Measurements from ENCODE around the gene GBP5.
A peak's percentile ranks its signal among the peaks of the same experiment; 100 is the strongest.
"Not testable (repeated sequence)": the region's sequence is repeated elsewhere in the genome, so short reads cannot be mapped to it uniquely, and the experiment has no call there.

The GBP5 gene

GRCh38 chr1:89272269-89273041 lies at the start of gene GBP5:
GBP5 (minus strand) TSS chr1:89272860; CDS start chr1:89269555, 3,305 bp downstream.
- H3K27me3 Mint-ChIP-seq, H3K9me3 Mint-ChIP-seq: not testable (repeated sequence)
- Mint-ChIP-seq H3K4me3 (peak within 1 kb of the TSS; percentile 100), H3K36me3 (ENCODE audit: low read depth) (peaks cover 49% of the 10 kb centered on the region), H3K27ac (peak within 1 kb of the TSS; percentile 98), H3K4me1 (ENCODE audit: low read depth) (peaks cover 88% of the 10 kb centered on the region)

- H3K4me3 Mint-ChIP-seq, result no peak overlapping the region
- no peaks in the 10 kb centered on the region for H3K27me3 Mint-ChIP-seq
- no peak overlapping the region for H3K27ac Mint-ChIP-seq
- H3K36me3 Mint-ChIP-seq (ENCODE audit: low read depth), result no peaks in the 10 kb centered on the region
- peaks cover 39% of the 10 kb centered on the region for H3K9me3 Mint-ChIP-seq
- H3K4me1 Mint-ChIP-seq (ENCODE audit: low read depth), result no peaks in the 10 kb centered on the region
Measured at GRCh38 chr1:89322402-89322801, 49.7 kb upstream of the GBP5 start.

GRCh38 chr1:89312572-89312971 lies 39.9 kb upstream of the GBP5 start:
- no peak overlapping the region for H3K27ac Mint-ChIP-seq
- H3K4me3 Mint-ChIP-seq, result no peak overlapping the region
- peaks cover 24% of the 10 kb centered on the region for H3K9me3 Mint-ChIP-seq
- H3K36me3 Mint-ChIP-seq (ENCODE audit: low read depth), result peaks cover 3% of the 10 kb centered on the region
- H3K27me3 Mint-ChIP-seq, result no peaks in the 10 kb centered on the region
- H3K4me1 Mint-ChIP-seq (ENCODE audit: low read depth), result peaks cover 42% of the 10 kb centered on the region

GRCh38 chr1:89311757-89312156 lies 39.1 kb upstream of the GBP5 start:
- no peak overlapping the region for H3K4me3 Mint-ChIP-seq
- peaks cover 48% of the 10 kb centered on the region for H3K4me1 Mint-ChIP-seq (ENCODE audit: low read depth)
- H3K36me3 Mint-ChIP-seq (ENCODE audit: low read depth), result peaks cover 3% of the 10 kb centered on the region

GRCh38 chr1:89310976-89311375 lies 38.3 kb upstream of the GBP5 start:
- Mint-ChIP-seq H3K4me3 (peak overlapping the region; percentile 43), H3K27me3 (no peaks in the 10 kb centered on the region), H3K27ac (peak overlapping the region; percentile 93), H3K4me1 (ENCODE audit: low read depth) (peaks cover 55% of the 10 kb centered on the region), H3K36me3 (ENCODE audit: low read depth) (peaks cover 3% of the 10 kb centered on the region), H3K9me3 (peaks cover 18% of the 10 kb centered on the region)

More at GRCh38 chr1:89311757-89312156, 39.1 kb upstream of the GBP5 start:
- H3K27me3 Mint-ChIP-seq, result no peaks in the 10 kb centered on the region
- peak overlapping the region; percentile 93 for H3K27ac Mint-ChIP-seq
- peaks cover 18% of the 10 kb centered on the region for H3K9me3 Mint-ChIP-seq

GRCh38 chr1:89310505-89310904 lies 37.8 kb upstream of the GBP5 start:
- peak overlapping the region; percentile 93 for H3K27ac Mint-ChIP-seq
- peaks cover 18% of the 10 kb centered on the region for H3K9me3 Mint-ChIP-seq
- peak overlapping the region; percentile 43 for H3K4me3 Mint-ChIP-seq
- H3K4me1 Mint-ChIP-seq (ENCODE audit: low read depth), result peaks cover 58% of the 10 kb centered on the region
- H3K36me3 Mint-ChIP-seq (ENCODE audit: low read depth), result peaks cover 3% of the 10 kb centered on the region
- no peaks in the 10 kb centered on the region for H3K27me3 Mint-ChIP-seq

DNA sequence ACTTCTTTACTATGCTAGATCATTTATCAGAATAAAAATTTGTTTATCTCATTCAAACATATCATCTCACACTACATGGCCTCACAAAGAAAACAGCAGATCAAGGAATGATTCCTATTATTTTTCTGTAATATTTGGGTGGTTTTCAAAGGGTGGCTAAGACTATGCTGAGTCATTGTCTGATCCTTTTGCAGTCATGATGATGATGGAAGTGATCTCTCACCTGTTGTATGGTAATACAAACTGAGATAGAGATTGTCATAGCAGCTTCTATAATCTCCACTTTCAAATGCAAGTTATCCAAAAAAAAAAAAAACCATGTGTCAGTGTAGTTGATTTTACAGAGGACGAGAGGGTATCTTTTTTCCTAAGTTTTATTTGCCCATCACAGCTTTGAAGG lies 37.2 kb upstream of the GBP5 start:
- H3K27me3 Mint-ChIP-seq, result no peaks in the 10 kb centered on the region

GRCh38 chr1:89306273-89306672 lies 33.6 kb upstream of the GBP5 start:
- Mint-ChIP-seq H3K9me3 (peaks cover 8% of the 10 kb centered on the region), H3K27me3 (no peaks in the 10 kb centered on the region), H3K36me3 (ENCODE audit: low read depth) (no peaks in the 10 kb centered on the region), H3K4me3 (no peak overlapping the region), H3K4me1 (ENCODE audit: low read depth) (peaks cover 46% of the 10 kb centered on the region), H3K27ac (no peak overlapping the region)

More for the DNA sequence above, 37.2 kb upstream of the GBP5 start:
- H3K9me3 Mint-ChIP-seq, result peaks cover 14% of the 10 kb centered on the region
- peak overlapping the region; percentile 44 for H3K4me3 Mint-ChIP-seq
- peak overlapping the region; percentile 93 for H3K27ac Mint-ChIP-seq
- peaks cover 59% of the 10 kb centered on the region for H3K4me1 Mint-ChIP-seq (ENCODE audit: low read depth)
- H3K36me3 Mint-ChIP-seq (ENCODE audit: low read depth), result no peaks in the 10 kb centered on the region

- Mint-ChIP-seq H3K36me3 (ENCODE audit: low read depth) (no peaks in the 10 kb centered on the region), H3K4me1 (ENCODE audit: low read depth) (peaks cover 38% of the 10 kb centered on the region), H3K27ac (no peak overlapping the region), H3K9me3 (peaks cover 4% of the 10 kb centered on the region), H3K27me3 (no peaks in the 10 kb centered on the region), H3K4me3 (no peak overlapping the region)
Measured at GRCh38 chr1:89305493-89305892, 32.8 kb upstream of the GBP5 start.

GRCh38 chr1:89304572-89305230 lies 32.0 kb upstream of the GBP5 start:
- Mint-ChIP-seq H3K9me3 (peaks cover 3% of the 10 kb centered on the region), H3K4me3 (no peak overlapping the region), H3K4me1 (ENCODE audit: low read depth) (peaks cover 36% of the 10 kb centered on the region), H3K27ac (no peak overlapping the region), H3K27me3 (no peaks in the 10 kb centered on the region), H3K36me3 (ENCODE audit: low read depth) (no peaks in the 10 kb centered on the region)

DNA sequence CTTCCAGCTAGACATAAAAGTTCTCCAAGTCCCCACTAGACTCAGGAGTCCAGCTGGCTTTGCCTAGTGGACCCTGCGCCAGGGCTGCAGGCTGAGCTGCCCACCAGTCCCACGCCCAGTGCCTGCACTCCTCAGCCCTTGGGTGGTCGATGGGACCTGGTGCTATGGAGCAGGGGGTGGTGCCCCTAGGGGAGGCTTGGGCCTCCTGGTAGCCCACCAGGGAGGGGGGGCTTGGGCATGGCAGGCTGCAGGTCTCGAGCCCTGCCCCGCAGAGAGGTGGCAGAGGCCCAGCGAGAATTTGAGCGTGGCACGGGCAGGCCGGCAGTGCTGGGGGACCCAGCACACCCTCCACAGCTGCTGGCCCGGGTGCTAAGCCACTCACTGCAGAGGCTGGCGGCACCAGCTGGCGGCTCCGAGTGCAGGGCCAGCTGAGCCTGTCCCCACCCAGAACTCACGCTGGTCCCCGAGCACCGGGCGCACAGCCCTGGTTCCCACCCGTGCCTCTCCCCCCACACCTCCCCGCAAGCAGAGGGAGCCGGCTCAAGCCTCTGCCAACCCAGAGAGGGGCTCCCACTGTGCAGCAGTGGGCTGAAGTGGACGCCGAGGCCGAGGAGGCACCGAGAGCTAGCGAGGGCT lies 30.2 kb upstream of the GBP5 start:
- peaks cover 43% of the 10 kb centered on the region for H3K4me1 Mint-ChIP-seq (ENCODE audit: low read depth)
- no peaks in the 10 kb centered on the region for H3K9me3 Mint-ChIP-seq
- H3K27ac Mint-ChIP-seq, result no peak overlapping the region
- no peak overlapping the region for H3K4me3 Mint-ChIP-seq
- no peaks in the 10 kb centered on the region for H3K36me3 Mint-ChIP-seq (ENCODE audit: low read depth)
- H3K27me3 Mint-ChIP-seq, result no peaks in the 10 kb centered on the region

DNA sequence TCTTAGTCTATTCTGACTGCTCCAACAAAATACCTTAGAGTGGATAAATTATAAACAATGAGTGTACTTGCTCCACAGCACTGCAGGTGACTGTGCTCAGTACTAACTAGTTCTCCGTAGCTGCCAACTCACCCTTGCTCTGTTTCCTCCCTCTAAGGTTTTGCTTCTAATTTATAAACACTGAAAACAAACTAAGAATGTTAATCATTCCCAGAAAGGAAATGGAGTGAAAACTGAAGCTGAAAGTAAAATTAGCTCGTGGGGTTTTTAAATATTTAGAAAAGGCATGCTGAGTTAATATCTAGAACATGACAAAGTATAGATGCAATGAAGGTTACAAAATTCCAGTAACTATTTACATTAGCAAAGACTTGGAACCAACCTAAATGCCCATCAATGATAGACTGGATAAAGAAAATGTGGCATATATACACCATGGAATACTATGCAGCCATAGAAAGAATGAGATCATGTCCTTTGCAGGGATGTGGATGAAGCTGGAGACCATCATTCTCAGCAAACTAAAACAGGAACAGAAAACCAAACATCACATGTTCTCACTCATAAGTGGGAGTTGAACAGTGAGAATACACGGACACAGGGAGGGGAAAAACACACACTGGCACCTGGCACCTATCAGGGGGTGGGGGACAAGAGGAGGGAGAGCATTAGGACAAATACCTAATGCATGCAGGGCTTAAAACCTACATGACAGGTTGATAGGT lies 27.2 kb upstream of the GBP5 start:
- Mint-ChIP-seq H3K27ac (peak overlapping the region; percentile 78), H3K4me1 (ENCODE audit: low read depth) (peaks cover 36% of the 10 kb centered on the region)
- H3K36me3 Mint-ChIP-seq (ENCODE audit: low read depth); H3K4me3 Mint-ChIP-seq; H3K9me3 Mint-ChIP-seq; H3K27me3 Mint-ChIP-seq: not testable (repeated sequence)

DNA sequence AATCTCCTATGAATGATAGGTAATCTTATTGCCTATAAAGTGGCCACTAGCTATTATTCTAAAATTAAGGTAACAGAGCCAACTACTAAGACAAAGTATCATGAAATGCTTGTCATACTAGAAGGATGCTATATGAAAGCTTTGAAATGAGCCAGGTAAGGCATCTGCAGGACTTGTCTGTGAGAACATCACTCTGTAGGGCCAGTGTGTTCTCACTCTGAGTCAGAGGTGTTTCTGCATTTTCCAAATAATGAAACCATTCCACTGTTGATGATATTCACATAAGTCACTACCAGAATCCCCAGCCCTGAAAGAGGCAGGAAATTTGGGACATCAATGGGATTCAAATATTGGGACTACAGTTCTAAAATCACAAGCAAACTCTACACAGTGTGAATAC lies 25.8 kb upstream of the GBP5 start:
- Mint-ChIP-seq H3K36me3 (ENCODE audit: low read depth) (peaks cover 2% of the 10 kb centered on the region), H3K4me1 (ENCODE audit: low read depth) (peaks cover 44% of the 10 kb centered on the region), H3K4me3 (peak overlapping the region; percentile 26), H3K27me3 (no peaks in the 10 kb centered on the region), H3K9me3 (peaks cover 7% of the 10 kb centered on the region), H3K27ac (no peak overlapping the region)

GRCh38 chr1:89295187-89295586 lies 22.5 kb upstream of the GBP5 start:
- Mint-ChIP-seq H3K9me3 (peaks cover 27% of the 10 kb centered on the region), H3K27ac (no peak overlapping the region), H3K4me1 (ENCODE audit: low read depth) (peaks cover 44% of the 10 kb centered on the region), H3K27me3 (no peaks in the 10 kb centered on the region), H3K4me3 (no peak overlapping the region), H3K36me3 (ENCODE audit: low read depth) (peaks cover 11% of the 10 kb centered on the region)

- Mint-ChIP-seq H3K9me3 (peaks cover 32% of the 10 kb centered on the region), H3K36me3 (ENCODE audit: low read depth) (peaks cover 11% of the 10 kb centered on the region)
Measured at GRCh38 chr1:89291276-89291675, 18.6 kb upstream of the GBP5 start.

More at GRCh38 chr1:89291276-89291675, 18.6 kb upstream of the GBP5 start:
- Mint-ChIP-seq H3K27me3 (no peaks in the 10 kb centered on the region), H3K4me3 (no peak overlapping the region), H3K27ac (no peak overlapping the region), H3K4me1 (ENCODE audit: low read depth) (peaks cover 53% of the 10 kb centered on the region)
